ENCODE results near the gene TMEM80.

The TMEM80 gene

GRCh38 chr11:699116-699508 lies 3.5 kb downstream of the TMEM80 start:
- DNase-seq (ENCODE audit: low read depth in 3 of 3, low spot score in 1 of 3), result no peak

- DNase-seq (ENCODE audit: low read depth in 3 of 3, low spot score in 1 of 3), result no peak
These were observed 4.1 kb downstream of the TMEM80 start for GRCh38 chr11:699753-700152.

- no peak for DNase-seq (ENCODE audit: low read depth in 3 of 3, low spot score in 1 of 3)
These were observed 6.3 kb downstream of the TMEM80 start for GRCh38 chr11:701741-702461.

- DNase-seq (ENCODE audit: low read depth in 3 of 3, low spot score in 1 of 3), result no peak
These were observed 7.1 kb downstream of the TMEM80 start for GRCh38 chr11:702462-703461.

GRCh38 chr11:703506-703905 lies 7.9 kb downstream of the TMEM80 start:
- DNase-seq (ENCODE audit: low read depth in 3 of 3, low spot score in 1 of 3), result no peak

GRCh38 chr11:704228-704674 lies 8.6 kb downstream of the TMEM80 start:
- no peak for DNase-seq (ENCODE audit: low read depth in 3 of 3, low spot score in 1 of 3)

GRCh38 chr11:704781-705645 lies 9.4 kb downstream of the TMEM80 start:
- no peak for DNase-seq (ENCODE audit: low read depth in 3 of 3, low spot score in 1 of 3)

- DNase-seq (ENCODE audit: low read depth in 3 of 3, low spot score in 1 of 3), result no peak
These were observed 10.2 kb downstream of the TMEM80 start, which contains the start of gene EPS8L2 for GRCh38 chr11:705646-706438. TSS of gene EPS8L2 (plus strand) at chr11:706231. CDS start at chr11:709408, 3,177 bp downstream.

- no peak for DNase-seq (ENCODE audit: low read depth in 3 of 3, low spot score in 1 of 3)
These were observed 10.9 kb downstream of the TMEM80 start for GRCh38 chr11:706439-706956.

GRCh38 chr11:706957-707816 lies 11.6 kb downstream of the TMEM80 start:
- no peak for DNase-seq (ENCODE audit: low read depth in 3 of 3, low spot score in 1 of 3)

- DNase-seq (ENCODE audit: low read depth in 3 of 3, low spot score in 1 of 3), result no peak
These were observed 12.3 kb downstream of the TMEM80 start for GRCh38 chr11:707817-708420.

- DNase-seq (ENCODE audit: low read depth in 3 of 3, low spot score in 1 of 3), result no peak
These were observed 12.9 kb downstream of the TMEM80 start for GRCh38 chr11:708511-708910.

GRCh38 chr11:709109-709997 lies 13.7 kb downstream of the TMEM80 start:
- DNase-seq (ENCODE audit: low read depth in 3 of 3, low spot score in 1 of 3), result no peak

GRCh38 chr11:714436-714835 lies 18.8 kb downstream of the TMEM80 start:
- DNase-seq (ENCODE audit: low read depth in 3 of 3, low spot score in 1 of 3), result no peak

- no peak for DNase-seq (ENCODE audit: low read depth in 3 of 3, low spot score in 1 of 3)
These were observed 23.8 kb downstream of the TMEM80 start for GRCh38 chr11:719214-720016.

- no peak for DNase-seq (ENCODE audit: low read depth in 3 of 3, low spot score in 1 of 3)
These were observed 24.5 kb downstream of the TMEM80 start for GRCh38 chr11:720017-720641.
